GM18868 (cell line): Measurements from ENCODE around the gene ADK.

ENCODE experiments used
- ATAC-seq: cut with Tn5 transposase; IDR thresholded peaks from one replicate; pipeline ENCODE4 v1.9.1; 2021; ENCODE audit warnings: mild to moderate bottlenecking, moderate library complexity; ENCODE audit not compliant: unreplicated experiment

The ADK gene

DNA sequence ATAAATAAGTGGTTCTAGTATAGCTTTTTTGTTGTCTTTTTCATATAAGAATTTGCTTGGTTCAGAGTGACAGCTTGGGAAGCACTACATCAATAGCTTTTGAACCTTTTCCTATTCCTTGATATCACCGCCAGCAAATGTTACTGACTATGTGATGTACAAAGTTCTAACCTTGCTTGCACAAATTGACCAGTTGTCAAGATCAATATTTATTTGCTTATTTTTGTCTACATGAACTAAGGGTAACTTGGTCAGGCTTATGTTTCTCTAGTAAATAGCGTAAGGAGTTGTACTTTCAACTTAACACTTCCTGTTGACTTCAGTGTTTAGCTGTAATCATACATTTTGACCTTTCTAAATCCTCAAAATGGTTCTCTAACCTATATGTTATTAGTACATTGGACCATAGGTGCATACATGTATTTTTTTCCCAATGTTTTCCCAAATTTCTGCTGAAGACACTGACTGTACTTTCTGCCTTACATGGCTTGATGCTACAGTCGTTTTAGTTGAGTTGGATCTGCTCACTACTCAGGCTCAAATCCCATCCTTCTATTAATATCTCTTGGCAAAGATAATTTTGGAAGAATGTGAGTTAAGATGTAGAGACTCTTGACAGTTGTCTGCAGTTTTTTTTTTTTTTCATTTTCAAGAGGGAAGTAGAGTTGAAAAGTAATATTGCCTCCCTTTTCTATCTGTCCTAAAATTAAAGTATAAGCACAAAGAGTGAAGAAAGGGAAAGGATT, 436.3 kb downstream of the ADK start:
- no peak for ATAC-seq

DNA sequence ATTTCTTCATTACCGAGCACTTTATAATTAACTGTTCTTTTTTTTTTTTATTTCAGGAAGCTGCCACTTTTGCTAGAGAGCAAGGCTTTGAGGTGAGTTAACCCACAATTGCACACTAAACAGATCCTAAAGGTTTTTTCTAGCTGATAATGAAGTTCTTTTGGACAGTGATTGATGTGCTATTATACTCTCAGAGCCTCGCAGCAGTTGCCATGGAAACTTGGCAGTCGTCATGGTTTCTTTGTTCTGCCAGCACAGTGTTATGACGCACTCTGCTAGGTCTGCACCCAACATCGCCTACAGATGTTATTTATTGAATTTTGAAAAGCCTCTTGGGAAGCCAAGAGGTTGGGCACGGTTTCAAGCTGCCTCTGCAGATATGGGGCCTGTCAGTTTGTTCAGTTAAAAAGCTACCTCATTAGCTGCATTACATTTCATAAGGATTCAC, 438.2 kb downstream of the ADK start:
- ATAC-seq, result peak; percentile 47

DNA sequence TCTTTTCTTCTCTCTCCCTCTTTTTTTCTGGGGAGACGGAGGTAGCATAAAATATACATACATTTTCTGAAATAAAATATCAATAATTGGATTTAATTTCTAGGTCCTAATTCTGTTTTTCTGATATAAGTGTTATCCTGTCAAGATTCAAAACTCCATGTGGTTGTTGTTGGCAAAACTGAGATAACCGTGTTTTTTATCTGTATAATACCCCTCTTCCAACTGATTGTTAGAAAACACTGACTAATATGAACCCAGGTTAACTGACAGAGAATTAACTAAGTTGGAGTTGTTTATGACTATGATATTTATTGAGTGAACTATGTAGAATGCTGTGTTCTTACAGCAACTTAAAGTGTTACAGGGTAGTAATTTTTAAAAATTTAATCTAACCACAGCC, 438.8 kb downstream of the ADK start:
- ATAC-seq, result no peak

DNA sequence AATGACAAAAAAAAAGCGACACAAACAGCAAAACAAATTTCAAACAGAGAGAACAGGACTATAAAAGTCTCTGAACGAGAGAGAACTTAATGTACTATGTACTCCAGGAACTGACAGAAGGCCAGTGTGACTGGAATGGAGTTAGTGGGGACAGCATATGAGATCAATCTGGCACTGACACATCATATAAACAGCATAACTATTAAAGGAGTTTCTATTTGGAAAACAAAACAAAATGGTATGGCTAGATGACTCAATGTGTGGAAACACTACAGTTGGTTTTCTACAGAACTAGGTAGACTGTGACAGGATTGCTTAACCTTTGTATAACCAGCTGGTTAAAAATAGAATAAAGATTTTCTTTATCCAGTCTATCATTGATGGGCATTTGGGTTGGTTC, 442.4 kb downstream of the ADK start:
- ATAC-seq, result no peak

DNA sequence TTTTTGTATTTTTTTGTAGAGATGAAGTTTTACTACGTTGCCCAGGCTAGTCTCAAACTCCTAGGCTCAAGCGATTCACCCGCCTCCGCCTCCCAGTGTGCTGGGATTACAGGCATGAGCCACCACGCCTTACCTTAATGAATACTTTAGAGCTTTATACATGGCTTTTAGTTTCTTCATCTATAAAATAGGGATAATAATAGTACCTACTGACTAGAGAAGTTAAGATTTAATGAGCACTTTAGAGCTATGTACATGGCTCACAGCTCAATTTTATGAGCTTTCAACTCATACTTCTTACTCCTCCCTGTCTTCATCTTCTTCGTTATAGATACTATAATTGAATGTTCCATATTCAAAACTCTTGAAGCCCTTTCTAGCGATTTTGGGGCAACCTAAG, 445.7 kb downstream of the ADK start:
- no peak for ATAC-seq

DNA sequence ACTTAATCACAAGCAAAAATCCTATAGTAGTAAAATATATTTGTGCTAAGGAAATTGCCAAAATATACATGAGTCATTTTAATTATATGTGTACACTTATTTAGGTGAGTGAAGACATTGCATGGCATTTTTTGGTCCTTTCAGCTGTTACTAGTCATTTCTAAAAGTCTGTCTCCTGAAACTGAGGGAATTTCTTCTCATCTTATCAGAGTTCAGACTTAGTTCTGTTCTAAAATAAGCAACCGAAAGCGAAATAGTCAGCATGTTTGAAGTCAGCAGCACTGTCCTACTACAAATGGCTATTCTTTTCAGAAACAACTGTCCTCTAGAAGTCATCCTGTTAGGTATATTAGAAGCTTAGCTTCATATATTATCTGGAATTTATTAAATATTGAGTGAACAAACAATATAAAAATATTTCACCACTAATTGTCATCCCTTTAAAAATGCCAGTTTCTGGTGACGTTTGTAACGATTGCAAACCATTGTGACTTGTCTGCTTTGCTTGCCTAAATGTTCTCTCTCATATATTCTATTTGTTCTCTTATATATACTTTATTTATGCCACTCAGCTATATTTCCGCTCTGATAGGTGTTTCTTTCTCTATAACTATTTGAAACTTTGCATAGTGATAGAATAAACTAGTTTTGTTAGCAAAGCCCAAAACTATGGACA, 448.0 kb downstream of the ADK start:
- peak; percentile 87 for ATAC-seq

DNA sequence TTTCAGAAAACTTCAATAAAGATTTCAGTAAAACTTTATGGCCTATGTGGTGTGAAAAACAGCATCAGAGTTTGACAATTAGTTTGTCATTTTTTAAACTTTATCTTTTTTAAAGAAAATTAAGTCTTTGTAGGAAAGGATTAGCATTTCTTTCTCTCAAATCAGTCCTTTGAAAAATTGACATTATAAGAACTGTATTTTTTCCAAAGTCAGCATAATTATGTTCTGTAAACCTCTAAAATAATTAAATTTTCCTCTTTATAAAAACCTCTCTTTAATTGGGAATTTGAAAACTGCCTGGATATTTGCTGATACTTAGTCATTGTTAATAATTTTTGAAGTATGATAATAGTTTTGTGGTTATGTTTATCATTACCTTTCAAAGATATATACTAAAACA, 448.7 kb downstream of the ADK start:
- ATAC-seq, result no peak

DNA sequence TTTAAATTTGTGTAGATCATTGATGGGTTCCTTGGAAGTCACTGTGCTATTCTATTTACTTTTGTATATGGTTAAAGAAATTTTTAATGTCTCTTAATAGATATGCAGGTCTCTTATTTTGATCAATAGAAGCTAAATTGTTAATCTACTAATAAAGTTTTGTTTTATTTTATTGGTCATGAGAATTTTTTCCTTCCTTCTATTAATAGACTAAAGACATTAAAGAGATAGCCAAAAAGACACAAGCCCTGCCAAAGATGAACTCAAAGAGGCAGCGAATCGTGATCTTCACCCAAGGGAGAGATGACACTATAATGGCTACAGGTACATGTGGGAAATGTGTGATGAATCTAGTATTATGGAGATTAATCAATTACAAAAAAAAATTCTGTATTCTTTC, 449.1 kb downstream of the ADK start:
- no peak for ATAC-seq

DNA sequence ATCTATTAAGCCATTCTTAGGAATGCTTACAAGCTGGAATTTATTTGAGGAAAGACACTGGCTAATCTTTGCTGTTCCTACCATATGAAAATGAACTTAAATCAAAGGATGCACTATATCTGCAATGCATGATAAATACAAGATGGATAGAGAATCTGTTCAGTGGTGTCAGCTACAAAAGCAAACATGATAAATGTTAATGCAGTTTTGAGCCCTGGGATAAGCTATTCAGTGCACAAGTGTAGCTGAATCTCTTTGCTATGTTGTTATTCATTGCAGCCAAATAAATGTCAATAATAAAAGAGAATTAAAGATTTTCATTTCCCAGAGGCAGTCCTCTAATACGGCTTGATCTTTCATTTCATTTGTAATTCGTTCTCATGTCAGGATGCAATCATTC, 451.6 kb downstream of the ADK start:
- no peak for ATAC-seq

DNA sequence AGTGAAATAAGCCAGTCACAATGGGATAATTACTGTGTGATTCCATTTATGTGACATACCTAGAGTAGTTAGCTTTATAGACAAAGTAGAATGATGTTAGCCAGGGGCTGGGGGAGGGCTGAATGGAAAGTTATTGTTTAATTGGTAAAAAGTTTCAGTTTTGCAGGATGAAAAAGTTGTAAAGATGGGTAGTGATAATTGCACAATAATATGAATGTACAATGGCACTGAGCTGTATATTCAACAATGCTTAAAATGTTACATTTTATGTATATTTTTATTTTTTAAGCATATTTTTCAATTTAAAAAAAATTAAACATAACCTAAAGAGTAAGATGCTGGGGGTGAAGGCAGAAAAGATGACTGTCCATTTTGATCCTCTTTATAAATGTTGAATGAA, 459.3 kb downstream of the ADK start:
- no peak for ATAC-seq

DNA sequence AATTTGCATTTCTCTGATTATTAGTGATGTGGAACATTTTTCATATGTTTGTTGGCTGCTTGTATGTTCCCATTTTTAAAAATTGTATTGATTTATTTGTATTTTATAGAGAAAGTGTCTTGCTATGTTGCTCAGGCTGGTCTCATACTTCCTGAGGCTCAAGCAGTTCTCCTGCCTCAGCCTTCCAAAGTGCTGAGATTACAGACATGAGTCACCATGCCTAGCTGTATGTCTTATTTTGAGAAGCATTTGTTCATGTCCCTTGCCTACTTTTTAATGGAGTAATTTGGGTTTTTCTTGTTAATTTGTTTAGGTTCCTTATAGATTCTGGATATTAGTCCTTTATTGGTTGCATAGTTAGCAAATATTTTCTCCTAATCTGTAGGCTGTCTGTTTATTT, 461.2 kb downstream of the ADK start:
- no peak for ATAC-seq

DNA sequence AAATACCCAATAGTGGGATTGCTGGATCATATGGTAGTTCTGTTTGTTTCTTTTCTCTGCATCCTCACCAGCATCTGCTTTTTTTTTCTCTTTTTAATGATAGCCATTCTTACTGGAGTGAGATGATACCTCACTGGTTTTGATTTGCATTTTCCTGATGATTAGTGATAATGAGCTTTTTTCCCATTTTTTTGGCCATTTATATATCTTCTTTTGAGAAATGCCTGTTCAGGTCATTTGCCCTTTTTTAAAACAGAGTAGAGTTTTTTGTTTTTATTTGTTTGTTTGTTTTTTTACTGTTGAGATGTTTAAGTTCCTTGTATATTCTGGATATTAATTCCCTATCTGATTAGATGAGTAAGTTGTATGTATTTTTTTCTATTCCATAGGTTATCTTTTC, 469.6 kb downstream of the ADK start:
- ATAC-seq, result no peak

DNA sequence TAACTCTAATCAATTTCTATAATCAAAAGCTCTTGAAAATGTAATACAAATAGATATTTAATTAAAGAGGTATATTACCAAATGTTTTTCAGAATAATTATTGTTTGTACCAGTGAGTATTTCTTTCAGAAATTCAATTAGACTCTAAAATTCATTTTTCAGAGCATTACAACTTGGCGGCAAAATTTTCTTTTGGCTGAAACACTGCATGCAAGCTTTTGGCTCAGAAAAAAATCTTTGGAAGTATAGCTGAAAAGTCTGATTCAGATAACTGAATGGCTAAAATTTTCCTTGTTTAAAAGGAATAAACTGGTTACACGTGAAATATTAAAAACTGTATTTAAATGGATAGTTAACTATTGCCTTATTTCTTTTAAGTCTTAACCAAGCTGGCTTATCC, 472.8 kb downstream of the ADK start:
- ATAC-seq, result no peak

DNA sequence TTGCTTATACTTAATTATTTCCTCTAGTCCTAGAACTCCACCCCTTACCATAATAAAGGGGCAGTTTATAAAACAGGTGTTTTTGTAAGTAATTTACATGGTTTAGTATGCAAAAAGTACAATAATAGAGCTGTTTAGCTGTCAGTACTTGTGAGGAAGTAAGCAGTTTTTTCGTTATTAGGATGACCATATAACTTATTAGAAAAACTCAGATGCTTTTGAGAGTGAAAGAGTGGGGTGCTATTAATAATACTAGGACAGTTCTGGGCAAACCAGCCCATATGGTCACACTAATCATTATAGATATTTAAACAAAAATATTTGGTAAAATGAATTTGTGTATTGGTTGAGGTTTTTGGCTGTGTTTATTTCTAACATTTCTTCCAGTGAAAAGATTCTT, 473.5 kb downstream of the ADK start:
- no peak for ATAC-seq

DNA sequence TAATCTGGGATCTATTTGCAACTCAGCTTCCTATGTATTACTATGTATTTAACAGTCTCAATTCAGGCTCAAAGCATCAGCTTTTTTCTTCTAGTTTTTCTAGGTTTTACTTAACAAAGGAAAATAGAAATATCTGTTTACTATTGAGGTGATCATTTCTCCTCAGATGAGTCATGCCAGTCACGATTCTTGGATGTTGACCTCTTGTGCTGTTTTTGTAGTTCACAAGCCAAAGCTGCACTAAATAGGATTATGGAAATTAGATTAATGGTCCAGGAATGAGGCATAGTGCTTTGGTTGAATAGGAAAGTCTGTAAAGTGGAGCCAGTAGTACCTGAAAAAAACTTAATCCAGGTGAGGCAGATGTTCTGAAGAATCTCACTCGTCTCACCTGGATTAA, 477.1 kb downstream of the ADK start:
- ATAC-seq, result no peak

DNA sequence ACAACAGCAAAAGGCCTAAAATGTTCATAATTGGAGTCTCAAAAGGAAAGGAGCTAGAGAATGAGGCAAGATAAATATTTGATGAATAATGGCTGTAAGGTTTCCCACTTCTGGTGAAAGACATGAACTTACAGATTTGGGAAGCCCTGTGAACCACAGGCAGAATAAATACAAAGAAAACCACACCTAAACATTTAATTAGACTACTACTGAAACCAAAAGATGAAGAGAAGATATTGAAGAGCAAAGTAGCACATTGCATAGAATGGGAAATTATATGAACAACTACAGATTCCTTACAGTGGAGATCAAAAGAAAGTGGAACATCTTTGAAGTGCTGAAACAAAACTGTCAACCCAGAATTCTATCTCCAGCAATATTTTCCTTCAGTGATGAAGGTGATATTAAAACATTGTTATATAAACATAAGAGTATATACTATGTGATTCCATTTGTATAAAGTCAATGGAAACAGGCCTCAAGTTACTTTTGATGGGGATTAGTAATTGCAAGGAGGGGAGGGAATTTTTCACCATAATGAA, 484.0 kb downstream of the ADK start:
- ATAC-seq, result no peak

DNA sequence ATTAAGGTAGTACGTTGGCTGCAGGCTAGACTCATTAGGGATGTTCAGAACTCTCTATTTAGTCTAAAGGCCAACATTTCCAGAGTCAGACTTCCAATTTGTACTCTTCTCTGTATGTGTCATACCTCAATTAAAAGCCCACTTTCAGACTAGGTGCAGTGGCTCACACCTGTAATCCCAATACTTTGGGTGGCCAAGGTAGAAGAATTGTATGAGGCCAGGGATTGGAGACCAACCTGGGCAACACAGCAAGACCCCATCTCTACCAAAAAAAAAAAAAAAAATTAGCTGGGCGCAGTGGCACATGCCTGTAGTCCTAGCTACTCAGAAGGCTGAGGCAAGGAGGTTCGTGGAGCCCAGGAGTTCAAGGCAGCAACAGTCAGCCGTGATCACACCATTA, 484.6 kb downstream of the ADK start:
- ATAC-seq, result no peak

DNA sequence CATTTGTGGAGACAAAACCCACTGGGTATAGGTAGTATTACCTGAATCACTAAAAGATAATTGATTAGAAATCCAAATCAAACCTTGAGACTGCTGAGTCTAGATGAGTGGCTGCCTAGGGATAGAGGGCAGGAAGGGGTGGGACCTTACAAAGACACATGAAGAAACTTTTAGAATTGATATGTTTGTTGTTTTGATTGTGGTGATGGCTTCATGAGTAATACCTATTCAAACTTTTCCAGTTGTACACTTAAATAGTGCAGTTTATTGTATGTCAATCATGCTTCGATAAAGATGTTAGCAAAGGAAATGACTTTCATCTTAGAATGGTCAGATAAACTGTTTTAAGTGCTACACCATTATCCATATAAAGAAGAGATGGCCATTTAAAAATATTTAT, 486.7 kb downstream of the ADK start:
- no peak for ATAC-seq

DNA sequence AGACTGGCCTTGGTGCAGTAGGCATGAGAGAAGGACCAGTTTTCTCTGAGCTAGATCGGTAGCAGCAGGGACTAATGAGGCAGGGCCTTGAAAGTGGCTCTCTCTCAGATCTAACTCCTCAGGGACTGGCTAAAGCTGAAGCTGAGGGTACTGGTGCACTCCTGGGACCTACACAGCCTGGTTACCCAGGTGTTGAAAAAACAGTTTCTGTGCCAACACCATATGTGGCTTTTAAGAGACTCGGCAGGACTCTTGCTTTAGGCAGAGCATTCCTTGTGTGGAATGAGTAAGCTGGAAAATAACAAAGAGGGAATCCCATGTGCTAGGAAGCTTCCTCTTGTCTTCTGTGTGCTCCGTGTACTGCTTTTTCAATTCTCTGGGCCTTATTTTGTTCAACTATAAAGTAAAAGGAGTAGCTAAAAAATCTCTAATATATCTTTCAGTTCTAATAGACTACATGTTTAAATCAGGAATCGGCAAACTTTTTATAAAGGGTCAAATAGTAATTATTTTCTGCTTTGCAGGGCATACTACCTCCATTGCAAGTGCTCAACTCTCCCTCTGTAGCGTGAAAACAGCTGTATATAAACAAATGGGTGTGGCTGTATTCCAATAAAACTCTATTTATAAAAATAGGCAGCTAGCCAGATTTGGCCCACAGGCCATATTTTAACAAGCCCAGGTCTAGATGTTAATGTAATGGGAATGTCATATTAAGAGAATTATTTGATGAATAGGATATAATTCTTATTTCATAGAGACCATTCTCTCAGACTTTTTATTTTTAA, 489.3 kb downstream of the ADK start:
- ATAC-seq, result peak; percentile 74

DNA sequence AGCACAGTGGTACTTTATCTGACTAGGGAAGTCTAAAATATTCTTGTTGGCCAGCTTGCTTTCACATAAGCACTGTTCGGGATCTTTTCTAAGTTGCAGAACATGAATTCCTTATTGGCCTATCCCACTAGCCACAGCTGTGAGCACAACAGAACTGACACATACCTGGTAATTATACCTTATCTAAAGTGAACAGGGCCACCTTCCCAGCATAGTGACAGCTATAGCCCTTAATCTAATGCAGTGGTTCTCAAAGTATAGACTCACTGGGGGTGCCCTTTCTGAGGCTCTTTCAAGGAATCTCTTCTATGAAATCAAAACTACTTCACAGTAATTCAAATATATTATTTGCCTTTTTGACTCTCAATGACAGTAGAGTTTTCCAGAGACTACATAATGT, 490.6 kb downstream of the ADK start:
- ATAC-seq, result no peak

DNA sequence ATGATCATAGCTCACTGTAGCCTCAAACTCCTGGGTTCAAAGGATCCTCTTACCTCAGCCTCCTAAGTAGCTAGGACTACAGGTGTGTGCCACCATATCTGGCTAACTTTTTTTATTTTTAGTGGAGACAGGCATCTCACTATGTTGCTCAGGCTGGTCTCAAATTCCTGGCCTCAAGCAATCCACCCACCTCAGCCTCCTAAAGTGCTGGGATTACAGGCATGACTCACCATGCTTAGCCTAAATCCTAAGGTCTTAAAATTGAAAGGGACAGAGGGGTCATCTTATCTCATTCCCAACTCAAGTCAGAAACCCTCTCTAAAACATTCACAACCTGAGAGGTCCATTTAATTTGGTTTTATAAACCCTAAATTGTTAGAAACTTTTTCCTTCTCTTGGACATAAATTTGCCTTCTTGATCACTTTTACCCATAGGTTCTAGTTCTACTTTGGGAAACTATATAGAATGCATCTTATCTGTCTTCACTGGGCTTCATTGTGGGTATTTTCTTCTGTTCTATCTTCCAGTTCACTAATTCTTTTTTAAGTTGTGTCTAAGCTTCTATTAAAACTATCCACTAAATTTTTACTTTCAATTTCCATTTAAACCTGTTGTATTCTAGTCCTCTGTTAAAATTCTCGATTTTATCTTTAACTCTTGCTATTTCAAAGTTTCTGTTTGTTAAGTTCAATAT, 492.0 kb downstream of the ADK start:
- no peak for ATAC-seq
